Measurements from ENCODE around the gene ATG9B.

The ATG9B gene

DNA sequence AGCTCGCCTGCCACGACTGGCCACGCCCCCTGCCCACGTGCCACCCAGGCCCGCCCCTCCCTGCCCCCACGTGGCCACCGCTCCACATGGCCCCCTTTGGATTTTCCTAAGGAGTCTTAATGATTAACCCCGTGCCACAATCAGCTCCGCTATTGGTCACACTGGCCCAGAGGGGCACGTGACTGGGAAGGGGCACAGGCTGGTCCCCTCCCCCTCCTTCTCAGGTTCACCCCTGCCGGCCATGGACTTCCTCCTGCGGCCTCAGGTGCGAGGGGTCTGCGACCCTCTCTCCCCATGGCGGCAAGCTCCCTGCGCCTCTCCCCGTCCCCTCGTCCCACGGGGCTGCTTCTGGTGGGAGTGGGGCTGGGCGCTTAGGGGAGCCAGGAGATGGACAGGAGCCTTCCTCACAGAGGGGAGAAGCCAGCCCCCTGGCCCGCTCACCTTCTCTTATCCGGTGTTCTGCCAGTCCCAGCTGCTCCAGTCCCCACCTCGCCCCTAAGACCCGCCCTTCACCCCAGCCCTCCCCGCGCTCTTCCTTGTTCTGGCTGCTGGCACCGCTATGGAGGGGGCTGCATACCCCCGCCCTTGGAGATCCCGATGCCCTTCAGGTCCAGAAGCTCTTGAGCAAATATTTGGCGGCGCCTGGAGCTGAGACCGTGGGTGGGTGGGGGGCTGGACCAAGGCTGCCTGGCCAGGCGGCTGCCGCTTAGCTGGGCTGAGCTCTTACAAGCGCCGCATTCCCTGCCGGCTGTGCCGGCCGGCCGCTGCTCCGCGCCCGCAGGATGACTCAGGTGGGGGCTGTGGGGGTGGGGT lies 38.3 kb upstream of the ATG9B start:
- DNase-seq (ENCODE audit: extremely low spot score), result no peak
- ChIA-PET CTCF (interaction anchor here (0.8 to 2.5 kb wide), 3 partner anchors 14 to 49 kb away, joined by 4 to 7 read pairs (median 4); no protein-coding TSS in a partner anchor), POLR2A (interaction anchor here (0.6 kb wide), 1 partner anchor 23 kb away, joined by 3 read pairs; the partner anchor contains the start of gene AGAP3)
- no peak for TF ChIP-seq CTCF (IDR thresholded peaks at IDR 0.05; ENCODE audit: control extremely low read depth, extremely low read depth, low read depth, missing control alignments)

DNA sequence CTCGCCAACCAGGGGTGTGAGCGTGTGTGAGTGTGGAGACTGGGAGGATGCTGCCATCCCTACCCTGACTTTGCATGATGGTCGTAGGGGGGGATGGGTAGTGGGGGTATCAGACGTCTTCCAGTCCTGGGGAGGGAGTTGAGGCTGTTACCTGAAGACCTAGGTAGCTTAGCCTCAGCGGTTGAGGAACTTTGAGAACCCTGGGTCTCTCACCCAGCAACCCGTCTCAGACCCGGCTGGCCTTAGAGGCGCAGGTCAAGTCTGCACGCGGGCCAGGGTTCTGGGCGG lies 37.8 kb upstream of the ATG9B start:
- DNase-seq (ENCODE audit: extremely low spot score), result no peak
- POLR2A ChIA-PET, result interaction anchor here (0.6 kb wide), 1 partner anchor 24 kb away, joined by 3 read pairs; the partner anchor contains the start of gene AGAP3
- CTCF ChIA-PET, result interaction anchor here (0.8 to 2.5 kb wide), 3 partner anchors 14 to 49 kb away, joined by 4 to 7 read pairs (median 4); no protein-coding TSS in a partner anchor
- TF ChIP-seq CTCF (IDR thresholded peaks at IDR 0.05; ENCODE audit: control extremely low read depth, extremely low read depth, low read depth, missing control alignments), result no peak

GRCh38 chr7:151061213-151062110 lies 37.2 kb upstream of the ATG9B start:
- DNase-seq (ENCODE audit: extremely low spot score), result no peak
- ChIA-PET POLR2A (no interaction called here), CTCF (interaction anchor here (2.1 to 2.5 kb wide), 2 partner anchors 15 to 42 kb away, joined by 4 to 7 read pairs; no protein-coding TSS in a partner anchor)
- no peak for TF ChIP-seq CTCF (IDR thresholded peaks at IDR 0.05; ENCODE audit: control extremely low read depth, extremely low read depth, low read depth, missing control alignments)

DNA sequence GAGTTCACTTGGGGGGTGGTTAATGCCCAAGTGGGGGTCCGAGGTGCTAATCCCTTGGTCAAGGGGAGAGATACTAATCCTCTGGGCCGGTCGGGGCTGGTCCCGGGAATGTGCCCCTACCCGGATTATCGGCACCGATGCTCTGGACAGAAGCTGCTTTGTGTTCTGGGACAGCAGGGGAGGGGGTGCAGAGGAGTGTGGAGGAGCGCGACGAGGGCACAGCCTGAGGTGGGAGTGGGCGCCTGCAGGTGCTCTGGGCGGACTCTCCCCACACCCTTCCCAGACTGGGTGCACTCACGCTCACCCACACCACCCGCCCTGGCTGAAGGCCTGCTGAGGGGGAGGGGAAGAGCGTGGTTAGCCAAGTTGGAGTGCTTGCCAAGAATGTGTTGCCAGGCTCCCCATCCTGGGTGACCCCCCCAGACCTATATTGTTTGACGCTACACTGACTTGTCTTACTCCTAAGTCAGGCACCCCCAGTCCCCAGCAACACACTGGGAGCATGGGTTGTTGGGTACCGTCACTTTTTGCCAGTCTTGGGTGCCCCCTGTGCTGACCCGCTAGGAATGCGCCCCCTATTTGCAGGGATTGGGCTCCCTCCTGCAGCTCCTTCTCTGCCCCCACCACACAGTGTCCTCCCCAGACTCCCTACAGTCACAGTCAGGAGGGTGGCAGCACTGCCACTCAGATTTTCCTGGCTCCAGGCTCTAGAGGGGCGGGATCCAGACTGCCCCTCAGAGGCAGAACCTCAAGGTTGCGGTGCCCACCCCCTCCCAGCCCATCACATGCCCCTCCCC lies 36.3 kb upstream of the ATG9B start:
- ChIA-PET POLR2A (no interaction called here), CTCF (interaction anchor here (0.8 to 2.5 kb wide), 7 partner anchors 14 to 50 kb away, joined by 3 to 7 read pairs (median 5); no protein-coding TSS in a partner anchor)
- no peak for DNase-seq (ENCODE audit: extremely low spot score)
- no peak for TF ChIP-seq CTCF (IDR thresholded peaks at IDR 0.05; ENCODE audit: control extremely low read depth, extremely low read depth, low read depth, missing control alignments)

GRCh38 chr7:151060113-151060415 lies 35.8 kb upstream of the ATG9B start:
- ChIA-PET CTCF (interaction anchor here (0.8 to 1.3 kb wide), 5 partner anchors 14 to 51 kb away, joined by 3 to 7 read pairs (median 5); no protein-coding TSS in a partner anchor), POLR2A (no interaction called here)
- TF ChIP-seq CTCF (IDR thresholded peaks at IDR 0.05; ENCODE audit: control extremely low read depth, extremely low read depth, low read depth, missing control alignments), result no peak
- DNase-seq (ENCODE audit: extremely low spot score), result no peak
